Astrocyte (in vitro differentiated cells and primary cell): Measurements from ENCODE around the gene PDF. TPM values are rescaled to one million over a fixed set of nuclear protein-coding genes. Genes with fewer than 3 reads are reported as not detected.
A peak's percentile ranks its signal among the peaks of the same experiment; 100 is the strongest.

Experiments used
- DNase-seq: peaks from one replicate; pipeline ENCODE4 v3.0.0-alpha.2; 2010; ENCODE audit warnings: low read depth
- FAIRE-seq: peaks from 2 replicates; lab custom pipeline; 2011; peaks lifted over from hg19 to GRCh38; lab: Jason Lieb, UNC
- H2AFZ ChIP-seq: 2 replicates; pipeline ENCODE4 v1.6.0; 2012; ENCODE audit warnings: low read depth, low read length, inconsistent platforms
- H3K27ac ChIP-seq: 2 replicates; pipeline ENCODE4 v1.5.1; 2011; ENCODE audit warnings: low read depth, low read length, inconsistent platforms
- H3K27me3 ChIP-seq: 2 replicates; pipeline ENCODE4 v1.6.0; 2011; ENCODE audit warnings: low read length, inconsistent platforms; ENCODE audit not compliant: insufficient read depth
- H3K36me3 ChIP-seq: 2 replicates; pipeline ENCODE4 v1.5.1; 2011; ENCODE audit warnings: low read length, inconsistent platforms; ENCODE audit not compliant: insufficient read depth
- H3K4me1 ChIP-seq: 2 replicates; pipeline ENCODE4 v1.5.1; 2011; ENCODE audit warnings: low read length, inconsistent platforms; ENCODE audit not compliant: insufficient read depth
- H3K4me2 ChIP-seq: 2 replicates; pipeline ENCODE4 v1.6.0; 2012; ENCODE audit warnings: low read length, inconsistent platforms
- H3K4me3 ChIP-seq: 2 replicates; pipeline ENCODE4 v1.5.1; 2011; ENCODE audit warnings: low read depth, mild to moderate bottlenecking, low read length, inconsistent platforms; ENCODE audit not compliant: insufficient read depth
- H3K79me2 ChIP-seq: 2 replicates; pipeline ENCODE4 v1.6.0; 2012; ENCODE audit warnings: mild to moderate bottlenecking, low read length, inconsistent platforms; ENCODE audit not compliant: insufficient read depth
- H3K9ac ChIP-seq: 2 replicates; pipeline ENCODE4 v1.6.0; 2012; ENCODE audit warnings: mild to moderate bottlenecking, low read length, inconsistent platforms
- H3K9me3 ChIP-seq: 2 replicates; pipeline ENCODE4 v1.5.1; 2012; ENCODE audit warnings: low read depth, mild to moderate bottlenecking, low read length, inconsistent platforms; ENCODE audit not compliant: insufficient read depth
- H4K20me1 ChIP-seq: 2 replicates; pipeline ENCODE4 v1.6.0; 2012; ENCODE audit warnings: low read length, inconsistent platforms; ENCODE audit not compliant: insufficient read depth
- H3K27ac Mint-ChIP-seq: one replicate; pipeline ENCODE4 v1.8.0; 2021; ENCODE audit warnings: mild to moderate bottlenecking, mixed read lengths; ENCODE audit not compliant: unreplicated experiment
- H3K27me3 Mint-ChIP-seq: one replicate; pipeline ENCODE4 v1.8.0; 2021; ENCODE audit warnings: low read depth, mixed read lengths; ENCODE audit not compliant: unreplicated experiment
- H3K36me3 Mint-ChIP-seq: one replicate; pipeline ENCODE4 v1.8.0; 2021; ENCODE audit warnings: low read depth, mixed read lengths; ENCODE audit not compliant: unreplicated experiment
- H3K4me1 Mint-ChIP-seq: one replicate; pipeline ENCODE4 v1.8.0; 2021; ENCODE audit warnings: low read depth, mixed read lengths; ENCODE audit not compliant: unreplicated experiment
- H3K4me3 Mint-ChIP-seq: one replicate; pipeline ENCODE4 v1.8.0; 2021; ENCODE audit warnings: mild to moderate bottlenecking, moderate library complexity, mixed read lengths; ENCODE audit not compliant: unreplicated experiment
- H3K9me3 Mint-ChIP-seq: one replicate; pipeline ENCODE4 v1.8.0; 2021; ENCODE audit warnings: mild to moderate bottlenecking, mixed read lengths; ENCODE audit not compliant: unreplicated experiment
- EZH2 ChIP-seq: IDR thresholded peaks from 2 replicates; pipeline ENCODE4 v1.6.1; 2012; ENCODE audit warnings: mild to moderate bottlenecking, low read length, inconsistent platforms; ENCODE audit not compliant: insufficient read depth
- total RNA-seq: library from RNA; stranded (reverse); gene quantifications from 2 replicates; pipeline ENCODE4 v1.2.1, GENCODE V29; 2021
- TF ChIP-seq, protein P1 (sequence below): IDR thresholded peaks from 2 replicates; pipeline ENCODE4 v1.5.1; 2011; ENCODE audit warnings: low read depth, mild to moderate bottlenecking, inconsistent platforms, low read length, moderate library complexity; ENCODE audit not compliant: insufficient read depth

PDF gene
- total RNA-seq, 1 donor from 2014 or later, result 14.9 TPM

DNA sequence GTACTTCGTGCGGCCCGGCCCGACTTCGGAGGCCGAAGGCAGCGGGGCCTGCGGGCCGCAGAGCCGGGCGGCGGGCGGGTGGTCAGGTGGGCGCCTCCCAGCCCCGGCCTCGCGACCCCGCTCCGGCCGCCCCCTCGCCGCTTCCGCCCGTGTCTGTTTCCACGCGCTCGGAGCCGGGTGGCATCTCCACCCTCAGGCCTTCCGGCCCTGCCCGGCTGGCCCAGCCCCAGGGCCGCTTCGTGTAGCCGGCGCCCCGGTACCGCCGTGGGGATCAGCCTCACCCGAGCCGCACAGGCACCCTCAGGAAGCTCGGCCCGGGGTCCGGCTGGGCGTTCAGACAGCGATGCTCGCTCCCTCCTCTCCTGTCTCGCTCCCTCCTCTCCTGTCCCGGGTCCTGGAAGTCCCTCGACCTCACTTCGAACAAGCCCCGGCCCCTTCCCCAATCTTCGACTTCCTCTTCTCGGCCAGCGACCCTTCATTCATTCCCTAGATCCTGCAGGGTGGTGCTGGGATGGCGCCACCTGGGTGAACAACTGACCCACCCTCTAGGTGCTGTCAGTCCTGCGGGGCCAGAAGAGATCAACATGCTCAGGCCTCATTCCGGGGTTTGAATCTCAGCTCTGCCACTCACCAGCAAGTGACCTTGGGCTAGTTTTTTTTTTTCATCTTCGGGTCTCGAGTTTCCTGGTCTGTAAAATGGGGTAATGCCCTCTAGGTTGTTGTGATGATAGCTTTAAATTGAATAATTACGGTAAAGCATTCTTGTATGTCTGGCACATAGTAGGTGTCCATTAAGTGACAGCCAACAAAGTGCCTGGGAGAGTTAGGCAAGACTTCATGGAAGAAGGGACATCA, 18.6 kb downstream of the PDF start:
- FAIRE-seq (no peak), DNase-seq (no peak)
- Mint-ChIP-seq H3K27me3 (no peaks in the 10 kb centered on the region), H3K4me3 (peak overlapping the region; percentile 98), H3K4me1 (no peaks in the 10 kb centered on the region), H3K9me3 (no peaks in the 10 kb centered on the region), H3K36me3 (peaks cover 11% of the 10 kb centered on the region), H3K27ac (peak overlapping the region; percentile 95)
- Histone ChIP-seq H3K4me3 (peak overlapping the region; percentile 88), H3K9ac (peak overlapping the region; percentile 93), H3K4me1 (peaks cover 15% of the 10 kb centered on the region), H3K9me3 (no peaks in the 10 kb centered on the region), H2AFZ (peak overlapping the region; percentile 45), H3K27me3 (no peaks in the 10 kb centered on the region), H3K79me2 (peaks cover 52% of the 10 kb centered on the region), H3K36me3 (peaks cover 12% of the 10 kb centered on the region), H4K20me1 (peaks cover 35% of the 10 kb centered on the region), H3K4me2 (peak overlapping the region; percentile 99), H3K27ac (peak overlapping the region; percentile 75)
- TF ChIP-seq, protein P1, sequence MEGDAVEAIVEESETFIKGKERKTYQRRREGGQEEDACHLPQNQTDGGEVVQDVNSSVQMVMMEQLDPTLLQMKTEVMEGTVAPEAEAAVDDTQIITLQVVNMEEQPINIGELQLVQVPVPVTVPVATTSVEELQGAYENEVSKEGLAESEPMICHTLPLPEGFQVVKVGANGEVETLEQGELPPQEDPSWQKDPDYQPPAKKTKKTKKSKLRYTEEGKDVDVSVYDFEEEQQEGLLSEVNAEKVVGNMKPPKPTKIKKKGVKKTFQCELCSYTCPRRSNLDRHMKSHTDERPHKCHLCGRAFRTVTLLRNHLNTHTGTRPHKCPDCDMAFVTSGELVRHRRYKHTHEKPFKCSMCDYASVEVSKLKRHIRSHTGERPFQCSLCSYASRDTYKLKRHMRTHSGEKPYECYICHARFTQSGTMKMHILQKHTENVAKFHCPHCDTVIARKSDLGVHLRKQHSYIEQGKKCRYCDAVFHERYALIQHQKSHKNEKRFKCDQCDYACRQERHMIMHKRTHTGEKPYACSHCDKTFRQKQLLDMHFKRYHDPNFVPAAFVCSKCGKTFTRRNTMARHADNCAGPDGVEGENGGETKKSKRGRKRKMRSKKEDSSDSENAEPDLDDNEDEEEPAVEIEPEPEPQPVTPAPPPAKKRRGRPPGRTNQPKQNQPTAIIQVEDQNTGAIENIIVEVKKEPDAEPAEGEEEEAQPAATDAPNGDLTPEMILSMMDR, result no peak
- TF ChIP-seq EZH2, result no peak

DNA sequence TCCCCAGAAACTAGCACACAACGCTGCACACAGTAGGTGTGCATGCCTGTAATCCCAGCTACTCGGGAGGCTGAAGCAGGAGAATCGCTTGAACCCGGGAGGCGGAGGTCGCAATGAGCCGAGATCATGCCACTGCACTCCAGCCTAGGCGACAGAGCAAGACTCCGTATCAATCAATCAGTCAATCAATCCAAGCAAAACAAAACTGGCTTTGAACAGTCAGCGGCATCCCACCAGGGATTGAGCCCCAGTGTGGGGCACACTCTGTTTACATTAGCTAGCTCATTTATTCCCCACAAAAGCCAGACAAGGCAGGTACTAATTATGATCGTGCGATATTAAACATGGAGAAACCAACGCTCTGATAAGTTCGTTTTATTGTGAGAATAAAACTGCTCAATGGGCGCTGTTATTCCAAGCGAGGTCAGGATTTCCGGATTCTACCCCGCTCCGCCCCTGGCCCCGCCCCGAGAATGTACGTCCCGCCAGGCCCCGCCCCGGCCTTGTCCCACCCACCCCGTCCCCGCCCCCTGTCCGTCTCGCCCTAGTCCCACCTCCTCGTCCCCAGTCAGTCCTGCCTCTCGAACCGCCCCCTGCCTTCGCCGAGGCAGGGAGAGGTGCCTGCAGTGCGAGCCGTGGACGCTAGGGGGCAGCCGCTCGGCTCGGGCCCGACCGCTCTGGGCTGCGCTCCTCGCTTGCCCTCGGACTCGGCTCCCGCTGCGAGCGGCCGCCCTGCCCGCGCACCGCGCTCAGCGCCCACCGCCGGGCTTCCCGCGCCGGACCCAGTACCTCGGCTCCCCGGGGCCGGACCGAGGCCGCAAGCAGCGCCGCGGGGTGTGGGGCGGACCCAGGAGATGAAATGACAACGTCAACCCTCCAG, 19.5 kb downstream of the PDF start, which contains the start of gene VPS4A:
Gene VPS4A (plus strand): TSS at position 698 of the 880 bp plus-strand sequence. CDS start 162 bp downstream, at position 860.
- Mint-ChIP-seq H3K4me3 (peak within 1 kb of the TSS; percentile 98), H3K4me1 (no peaks in the 10 kb centered on the region), H3K9me3 (no peaks in the 10 kb centered on the region), H3K27me3 (no peaks in the 10 kb centered on the region), H3K36me3 (peaks cover 5% of the 10 kb centered on the region), H3K27ac (peak within 1 kb of the TSS; percentile 95)
- no peak for TF ChIP-seq EZH2
- TF ChIP-seq, protein P1, result peak; percentile 41
- H3K9ac ChIP-seq, result peak within 1 kb of the TSS; percentile 93
- no peak for FAIRE-seq
- H3K79me2 ChIP-seq, result peaks cover 46% of the 10 kb centered on the region
- peaks cover 35% of the 10 kb centered on the region for H4K20me1 ChIP-seq
- peak within 1 kb of the TSS; percentile 88 for H3K4me3 ChIP-seq
- DNase-seq, result peak; percentile 78
- peak within 1 kb of the TSS; percentile 99 for H3K4me2 ChIP-seq
- H3K9me3 ChIP-seq, result no peaks in the 10 kb centered on the region
- peak within 1 kb of the TSS; percentile 90 for H2AFZ ChIP-seq
- no peaks in the 10 kb centered on the region for H3K27me3 ChIP-seq
- peak within 1 kb of the TSS; percentile 75 for H3K27ac ChIP-seq
- H3K36me3 ChIP-seq, result peaks cover 6% of the 10 kb centered on the region
- H3K4me1 ChIP-seq, result peaks cover 15% of the 10 kb centered on the region
